Smooth muscle cell (in vitro differentiated cells): ENCODE data around the gene MORN2. TPM values are rescaled to one million over a fixed set of nuclear protein-coding genes. Genes with fewer than 3 reads are reported as not detected.

ENCODE experiments used
- DNase-seq: peaks from one replicate; lab custom pipeline; 2025; ENCODE audit not compliant: unreplicated experiment; lab: John Stamatoyannopoulos, UW
- H2AFZ ChIP-seq: fragments of 200-600 bp; sonication (generic); 2 replicates; pipeline ENCODE4 v1.6.0; 2016; ENCODE audit warnings: antibody characterized with exemption, low read depth, mild to moderate bottlenecking
- H3F3A ChIP-seq: fragments of 200-600 bp; sonication (generic); 2 replicates; pipeline ENCODE4 v1.6.0; 2017; ENCODE audit warnings: antibody characterized with exemption, low read depth
- H3K27ac ChIP-seq: fragments of 200-600 bp; sonication (generic); 2 replicates; pipeline ENCODE4 v1.5.1; 2016; ENCODE audit warnings: low read depth, mild to moderate bottlenecking
- H3K27me3 ChIP-seq: fragments of 200-600 bp; sonication (generic); 2 replicates; pipeline ENCODE4 v1.6.1; 2016; ENCODE audit warnings: low read depth, mild to moderate bottlenecking
- H3K36me3 ChIP-seq: fragments of 200-600 bp; sonication (generic); 2 replicates; pipeline ENCODE4 v1.5.1; 2016; ENCODE audit warnings: low read depth
- H3K4me1 ChIP-seq: fragments of 200-600 bp; sonication (generic); 2 replicates; pipeline ENCODE4 v1.5.1; 2016; ENCODE audit warnings: low read depth
- H3K4me2 ChIP-seq: fragments of 200-600 bp; sonication (generic); 2 replicates; pipeline ENCODE4 v1.6.0; 2016; ENCODE audit warnings: mild to moderate bottlenecking
- H3K4me3 ChIP-seq: fragments of 200-600 bp; sonication (generic); 2 replicates; pipeline ENCODE4 v1.5.1; 2016; ENCODE audit warnings: mild to moderate bottlenecking
- H3K79me2 ChIP-seq: fragments of 200-600 bp; sonication (generic); 2 replicates; pipeline ENCODE4 v1.6.0; 2016; ENCODE audit warnings: low read depth, mild to moderate bottlenecking
- H3K9ac ChIP-seq: fragments of 200-600 bp; sonication (generic); 2 replicates; pipeline ENCODE4 v1.6.0; 2016; ENCODE audit warnings: low read depth
- H3K9me3 ChIP-seq: fragments of 200-600 bp; sonication (generic); replicated peaks from 2 replicates; pipeline ENCODE4 v1.5.1; 2016; ENCODE audit warnings: low read depth
- H4K20me1 ChIP-seq: fragments of 200-600 bp; sonication (generic); 2 replicates; pipeline ENCODE4 v1.6.0; 2016; ENCODE audit warnings: low read depth
- WGBS: methylation state at CpG from one replicate; pipeline ENCODE4 v1.1.7; 2016; ENCODE audit warnings: low lambda C conversion rate; 5-methylcytosine and 5-hydroxymethylcytosine counted together
- polyA plus RNA-seq: library from polyadenylated mRNA; unstranded; fragments of >200 nt; fragmentation: Nextera tagmentation; extraction: Ambion mirVana; gene quantifications from 2 replicates; pipeline ENCODE4 v1.2.1, GENCODE V29; 2016
- total RNA-seq: library from RNA; depleted of rRNA; stranded (reverse); fragments of >200 nt; gene quantifications from 2 replicates; pipeline ENCODE4 v1.2.3, GENCODE V29; 2014
- TF ChIP-seq, protein P1 (sequence below): fragments of 200-600 bp; sonication (generic); IDR thresholded peaks from 2 replicates; pipeline ENCODE4 v1.5.1; 2017; ENCODE audit warnings: borderline replicate concordance, mild to moderate bottlenecking, antibody characterized with exemption; ENCODE audit not compliant: insufficient read depth, poor library complexity, severe bottlenecking

Gene MORN2
- total and polyA plus RNA-seq, 2 experiments from 2014 or later: 30.5 to 53.7 TPM

DNA sequence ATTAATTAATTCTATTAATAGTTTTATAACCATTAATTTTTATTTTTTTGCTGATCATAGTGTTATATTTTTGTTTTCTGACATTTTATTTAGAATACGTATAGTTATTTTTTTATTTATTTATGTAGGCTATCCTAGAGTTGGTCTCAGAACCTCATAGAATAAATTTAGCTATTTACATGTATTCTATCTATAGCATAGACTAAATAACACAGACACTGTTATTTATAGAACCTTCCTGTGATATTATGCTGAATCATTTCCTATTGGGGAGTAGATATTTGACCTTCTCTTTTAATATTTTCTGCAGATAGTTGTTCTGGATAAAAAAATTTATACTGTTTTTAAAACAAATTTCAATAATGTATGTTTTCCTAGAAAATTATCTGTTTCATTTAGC is 34.1 kb downstream of the MORN2 start:
- no peak overlapping the region for H3K4me3 ChIP-seq
- no peaks in the 10 kb centered on the region for H3K27me3 ChIP-seq
- H3K4me1 ChIP-seq: no peaks in the 10 kb centered on the region
- no peak overlapping the region for H3K4me2 ChIP-seq
- H2AFZ ChIP-seq: no peak overlapping the region
- H3K36me3 ChIP-seq: no peaks in the 10 kb centered on the region
- WGBS: 97% methylated on average over 1 of the region's 1 CpG
- no peaks in the 10 kb centered on the region for H3F3A ChIP-seq
- no peak for DNase-seq
- TF ChIP-seq, protein P1, sequence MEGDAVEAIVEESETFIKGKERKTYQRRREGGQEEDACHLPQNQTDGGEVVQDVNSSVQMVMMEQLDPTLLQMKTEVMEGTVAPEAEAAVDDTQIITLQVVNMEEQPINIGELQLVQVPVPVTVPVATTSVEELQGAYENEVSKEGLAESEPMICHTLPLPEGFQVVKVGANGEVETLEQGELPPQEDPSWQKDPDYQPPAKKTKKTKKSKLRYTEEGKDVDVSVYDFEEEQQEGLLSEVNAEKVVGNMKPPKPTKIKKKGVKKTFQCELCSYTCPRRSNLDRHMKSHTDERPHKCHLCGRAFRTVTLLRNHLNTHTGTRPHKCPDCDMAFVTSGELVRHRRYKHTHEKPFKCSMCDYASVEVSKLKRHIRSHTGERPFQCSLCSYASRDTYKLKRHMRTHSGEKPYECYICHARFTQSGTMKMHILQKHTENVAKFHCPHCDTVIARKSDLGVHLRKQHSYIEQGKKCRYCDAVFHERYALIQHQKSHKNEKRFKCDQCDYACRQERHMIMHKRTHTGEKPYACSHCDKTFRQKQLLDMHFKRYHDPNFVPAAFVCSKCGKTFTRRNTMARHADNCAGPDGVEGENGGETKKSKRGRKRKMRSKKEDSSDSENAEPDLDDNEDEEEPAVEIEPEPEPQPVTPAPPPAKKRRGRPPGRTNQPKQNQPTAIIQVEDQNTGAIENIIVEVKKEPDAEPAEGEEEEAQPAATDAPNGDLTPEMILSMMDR: no peak
- H3K9ac ChIP-seq: no peak overlapping the region
- no peaks in the 10 kb centered on the region for H3K79me2 ChIP-seq
- H4K20me1 ChIP-seq: no peaks in the 10 kb centered on the region
- no peaks in the 10 kb centered on the region for H3K9me3 ChIP-seq
- H3K27ac ChIP-seq: no peak overlapping the region

DNA sequence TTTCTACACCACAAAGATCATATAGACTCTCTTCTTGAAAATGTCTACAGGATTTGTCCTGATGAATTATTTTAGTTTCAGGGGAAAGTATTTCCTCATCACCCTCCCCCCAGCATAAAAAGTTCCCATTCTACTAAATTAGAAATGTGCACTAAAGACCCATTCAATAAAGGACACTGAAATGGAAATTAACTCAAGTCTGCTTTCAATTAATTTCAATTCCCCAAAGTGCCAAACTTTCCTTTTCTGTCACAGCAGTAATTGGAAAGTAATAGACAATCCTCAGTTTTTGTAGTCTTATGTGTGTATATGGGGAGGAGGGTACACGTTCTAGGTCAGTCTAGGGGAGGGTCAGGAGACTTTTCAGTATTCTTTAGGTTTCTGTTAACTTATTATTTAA is 35.4 kb downstream of the MORN2 start:
- H3K27ac ChIP-seq: no peak overlapping the region
- H3K9me3 ChIP-seq: no peaks in the 10 kb centered on the region
- no peak overlapping the region for H3K9ac ChIP-seq
- no peaks in the 10 kb centered on the region for H4K20me1 ChIP-seq
- H3K4me1 ChIP-seq: no peaks in the 10 kb centered on the region
- no peak overlapping the region for H3K4me3 ChIP-seq
- no peak overlapping the region for H3K4me2 ChIP-seq
- H3K79me2 ChIP-seq: no peaks in the 10 kb centered on the region
- H2AFZ ChIP-seq: no peak overlapping the region
- H3K36me3 ChIP-seq: no peaks in the 10 kb centered on the region
- H3K27me3 ChIP-seq: no peaks in the 10 kb centered on the region
- no peak for DNase-seq
- H3F3A ChIP-seq: no peaks in the 10 kb centered on the region
- TF ChIP-seq, protein P1: no peak
- WGBS: 88% methylated on average over 1 of the region's 1 CpG

DNA sequence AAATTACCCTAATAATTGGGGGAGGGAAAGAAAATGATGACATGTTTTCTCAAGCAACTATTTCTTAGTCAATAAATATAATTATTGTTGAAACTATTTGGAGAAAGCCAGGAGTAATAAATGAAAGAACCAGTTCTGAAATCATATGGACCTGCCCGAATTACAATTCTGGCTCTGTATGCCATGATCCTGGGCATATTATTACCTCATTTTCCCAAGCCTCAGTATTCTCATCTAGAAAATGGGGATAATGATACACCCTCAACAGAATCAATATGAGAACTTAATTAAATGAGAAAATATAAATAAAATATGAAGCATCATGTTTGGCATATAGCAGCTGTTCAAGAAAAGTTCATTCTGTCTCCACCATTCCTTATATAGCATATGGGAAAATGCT is 36.8 kb downstream of the MORN2 start:
- Histone ChIP-seq H3K4me1 (no peaks in the 10 kb centered on the region), H4K20me1 (no peaks in the 10 kb centered on the region), H3K27me3 (no peaks in the 10 kb centered on the region), H3K27ac (no peak overlapping the region), H2AFZ (no peak overlapping the region), H3K36me3 (no peaks in the 10 kb centered on the region), H3K9me3 (no peaks in the 10 kb centered on the region), H3F3A (no peaks in the 10 kb centered on the region), H3K4me3 (no peak overlapping the region), H3K4me2 (no peak overlapping the region), H3K9ac (no peak overlapping the region), H3K79me2 (no peaks in the 10 kb centered on the region)
- WGBS: 0% methylated on average over 1 of the region's 1 CpG
- DNase-seq: no peak
- TF ChIP-seq, protein P1: no peak

DNA sequence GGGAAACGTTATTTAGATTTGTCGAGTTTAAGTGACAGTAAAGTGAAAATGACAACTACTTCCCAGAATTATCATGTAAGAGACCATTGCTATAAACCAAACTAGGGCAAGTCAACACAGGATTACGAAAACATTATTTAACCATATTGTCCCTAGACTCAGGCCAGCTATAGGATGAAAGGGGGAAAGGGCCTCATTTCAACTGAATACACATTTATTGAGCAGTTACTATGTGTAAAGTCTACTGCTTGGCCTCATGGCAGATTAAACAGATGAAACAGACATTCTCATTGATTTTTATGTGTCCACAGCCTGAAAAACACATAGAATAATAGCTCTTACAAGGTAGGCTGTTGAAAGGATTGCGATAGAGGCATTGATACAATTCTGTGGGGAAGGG is 46.6 kb downstream of the MORN2 start:
- DNase-seq: no peak
- H3K4me1 ChIP-seq: no peaks in the 10 kb centered on the region
- no peak overlapping the region for H3K9ac ChIP-seq
- no peaks in the 10 kb centered on the region for H3F3A ChIP-seq
- H2AFZ ChIP-seq: no peak overlapping the region
- H3K79me2 ChIP-seq: no peaks in the 10 kb centered on the region
- TF ChIP-seq, protein P1: no peak
- no peak overlapping the region for H3K4me3 ChIP-seq
- H3K4me2 ChIP-seq: no peak overlapping the region
- H3K27ac ChIP-seq: no peak overlapping the region
- no peaks in the 10 kb centered on the region for H3K27me3 ChIP-seq
- no peaks in the 10 kb centered on the region for H4K20me1 ChIP-seq
- no peaks in the 10 kb centered on the region for H3K9me3 ChIP-seq
- WGBS: 81% methylated on average over 4 of the region's 4 CpGs
- H3K36me3 ChIP-seq: no peaks in the 10 kb centered on the region
